ENCODE results near the gene CDH5. TPM values are rescaled to one million over a fixed set of nuclear protein-coding genes. Genes with fewer than 3 reads are reported as not detected.

Gene CDH5
- total and polyA plus RNA-seq, 2 of the 13 experiments (the other 11 are each of a cell fraction or from before 2014, with no cell fraction given) = 0.71 to 1.1 TPM

GRCh38 chr16:66326991-66327513 lies 39.4 kb upstream of the CDH5 start (continued):
- 0 out of 2 replicates have a peak, but pooled peaks have one; percentile 21 for TF ChIP-seq ARID3A (IDR thresholded peaks at IDR 0.05; ENCODE audit: low read depth, low read length)
- TF ChIP-seq ZNF841 (CRISPR knock-in tag; IDR thresholded peaks at IDR 0.05; ENCODE audit: borderline replicate concordance) = no peak
- TF ChIP-seq RBFOX2 (IDR thresholded peaks at IDR 0.05; ENCODE audit: low read depth, low read length) = no peak
- TF ChIP-seq ZNF430 (CRISPR knock-in tag; IDR thresholded peaks at IDR 0.05) = peak; percentile 58; the same call in 1 of the 2 replicates
- TF ChIP-seq ZNF878 (CRISPR knock-in tag; IDR thresholded peaks at IDR 0.05) = no peak
- TF ChIP-seq SP2 (CRISPR knock-in tag; IDR thresholded peaks at IDR 0.05) = no peak
- TF ChIP-seq, protein P1, sequence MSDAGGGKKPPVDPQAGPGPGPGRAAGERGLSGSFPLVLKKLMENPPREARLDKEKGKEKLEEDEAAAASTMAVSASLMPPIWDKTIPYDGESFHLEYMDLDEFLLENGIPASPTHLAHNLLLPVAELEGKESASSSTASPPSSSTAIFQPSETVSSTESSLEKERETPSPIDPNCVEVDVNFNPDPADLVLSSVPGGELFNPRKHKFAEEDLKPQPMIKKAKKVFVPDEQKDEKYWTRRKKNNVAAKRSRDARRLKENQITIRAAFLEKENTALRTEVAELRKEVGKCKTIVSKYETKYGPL (CRISPR knock-in tag; IDR thresholded peaks at IDR 0.05) = no peak
- TF ChIP-seq ZNF569 (CRISPR knock-in tag; IDR thresholded peaks at IDR 0.05; ENCODE audit: borderline replicate concordance) = no peak
- TF ChIP-seq ZNF615 (CRISPR knock-in tag; IDR thresholded peaks at IDR 0.05; ENCODE audit: borderline replicate concordance) = no peak
- TF ChIP-seq RELA (CRISPR knock-in tag; IDR thresholded peaks at IDR 0.05) = no peak
- no peak for TF ChIP-seq NONO (IDR thresholded peaks at IDR 0.05)
- peak; percentile 65 for TF ChIP-seq NONO (CRISPR knock-in tag; conservative IDR thresholded peaks at IDR 0.05)
- 0 out of 2 replicates have a peak, but pooled peaks have one; percentile 33 for TF ChIP-seq KAT8 (CRISPR knock-in tag; IDR thresholded peaks at IDR 0.05)
- 0 out of 2 replicates have a peak, but pooled peaks have one; percentile 45 for TF ChIP-seq KLF15 (CRISPR knock-in tag; IDR thresholded peaks at IDR 0.05; ENCODE audit: borderline replicate concordance)
- TF ChIP-seq, protein P2, sequence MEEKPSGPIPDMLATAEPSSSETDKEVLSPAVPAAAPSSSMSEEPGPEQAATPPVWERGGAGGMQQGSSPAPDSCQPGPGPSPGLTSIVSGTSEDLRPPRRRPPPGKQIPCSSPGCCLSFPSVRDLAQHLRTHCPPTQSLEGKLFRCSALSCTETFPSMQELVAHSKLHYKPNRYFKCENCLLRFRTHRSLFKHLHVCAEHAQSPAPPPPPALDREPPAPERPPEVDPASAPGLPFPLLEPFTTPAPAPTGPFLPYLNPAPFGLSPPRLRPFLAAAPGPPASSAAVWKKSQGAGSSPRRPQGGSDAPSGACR (CRISPR knock-in tag; IDR thresholded peaks at IDR 0.05) = no peak; the same call in 1 of the 2 replicates
- TF ChIP-seq, protein P3, sequence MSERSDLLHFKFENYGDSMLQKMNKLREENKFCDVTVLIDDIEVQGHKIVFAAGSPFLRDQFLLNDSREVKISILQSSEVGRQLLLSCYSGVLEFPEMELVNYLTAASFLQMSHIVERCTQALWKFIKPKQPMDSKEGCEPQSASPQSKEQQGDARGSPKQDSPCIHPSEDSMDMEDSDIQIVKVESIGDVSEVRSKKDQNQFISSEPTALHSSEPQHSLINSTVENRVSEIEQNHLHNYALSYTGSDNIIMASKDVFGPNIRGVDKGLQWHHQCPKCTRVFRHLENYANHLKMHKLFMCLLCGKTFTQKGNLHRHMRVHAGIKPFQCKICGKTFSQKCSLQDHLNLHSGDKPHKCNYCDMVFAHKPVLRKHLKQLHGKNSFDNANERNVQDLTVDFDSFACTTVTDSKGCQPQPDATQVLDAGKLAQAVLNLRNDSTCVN (CRISPR knock-in tag; IDR thresholded peaks at IDR 0.05; ENCODE audit: borderline replicate concordance) = peak; percentile 46; the same call in 1 of the 2 replicates
- TF ChIP-seq SAFB2 (CRISPR knock-in tag; IDR thresholded peaks at IDR 0.05; ENCODE audit: borderline replicate concordance, low read depth) = 0 out of 2 replicates have a peak, but pooled peaks have one; percentile 46
- no peak for TF ChIP-seq RAD21 (CRISPR knock-in tag; IDR thresholded peaks at IDR 0.05)
- TF ChIP-seq IRF9 (CRISPR knock-in tag; IDR thresholded peaks at IDR 0.05; ENCODE audit: borderline replicate concordance) = peak; percentile 54; the same call in 1 of the 2 replicates
- TF ChIP-seq NR2C2 (CRISPR knock-in tag; IDR thresholded peaks at IDR 0.05; ENCODE audit: borderline replicate concordance) = peak; percentile 38; the same call in 1 of the 2 replicates
- no peak for TF ChIP-seq ZNF3 (CRISPR knock-in tag; IDR thresholded peaks at IDR 0.05)
- TF ChIP-seq SRF (IDR thresholded peaks at IDR 0.05; ENCODE audit: low read depth, low read length) = no peak
- TF ChIP-seq ZNF235 (CRISPR knock-in tag; IDR thresholded peaks at IDR 0.05; ENCODE audit: borderline replicate concordance) = no peak
- no peak for TF ChIP-seq GTF3A (CRISPR knock-in tag; conservative IDR thresholded peaks at IDR 0.05)
- TF ChIP-seq MEIS2 (CRISPR knock-in tag; IDR thresholded peaks at IDR 0.05) = peak; percentile 26; the same call in 1 of the 2 replicates
- peak; percentile 100 for TF ChIP-seq BCL6 (CRISPR knock-in tag; IDR thresholded peaks at IDR 0.05)
- no peak for TF ChIP-seq ZNF30 (CRISPR knock-in tag; IDR thresholded peaks at IDR 0.05)

Data from HepG2 (cell line).